ENCODE results near the gene CAMP. TPM values are rescaled to one million over a fixed set of nuclear protein-coding genes. Genes with fewer than 3 reads are reported as not detected.

Gene CAMP
- total RNA-seq, 1 donor from 2014 or later = not detected

GRCh38 chr3:48238531-48239085, 15.3 kb downstream of the CAMP start:
- no peak for DNase-seq
- intact Hi-C loops (cut with micrococcal nuclease) = no loop called here
- Histone ChIP-seq H3K9me3 (replicated peaks) (no peaks in the 10 kb centered on the region), H3K27me3 (ENCODE audit: low read depth) (no peaks in the 10 kb centered on the region), H3K4me1 (peaks cover 24% of the 10 kb centered on the region), H3K4me3 (no peak overlapping the region), H3K36me3 (no peaks in the 10 kb centered on the region), H3K27ac (replicated peaks) (no peak overlapping the region)
- no peak for TF ChIP-seq CTCF (IDR thresholded peaks at IDR 0.05; ENCODE audit: borderline replicate concordance)

GRCh38 chr3:48240000-48240963, 17.0 kb downstream of the CAMP start:
- intact Hi-C loops (cut with micrococcal nuclease) = no loop called here
- no peak for TF ChIP-seq CTCF (IDR thresholded peaks at IDR 0.05; ENCODE audit: borderline replicate concordance)

DNA sequence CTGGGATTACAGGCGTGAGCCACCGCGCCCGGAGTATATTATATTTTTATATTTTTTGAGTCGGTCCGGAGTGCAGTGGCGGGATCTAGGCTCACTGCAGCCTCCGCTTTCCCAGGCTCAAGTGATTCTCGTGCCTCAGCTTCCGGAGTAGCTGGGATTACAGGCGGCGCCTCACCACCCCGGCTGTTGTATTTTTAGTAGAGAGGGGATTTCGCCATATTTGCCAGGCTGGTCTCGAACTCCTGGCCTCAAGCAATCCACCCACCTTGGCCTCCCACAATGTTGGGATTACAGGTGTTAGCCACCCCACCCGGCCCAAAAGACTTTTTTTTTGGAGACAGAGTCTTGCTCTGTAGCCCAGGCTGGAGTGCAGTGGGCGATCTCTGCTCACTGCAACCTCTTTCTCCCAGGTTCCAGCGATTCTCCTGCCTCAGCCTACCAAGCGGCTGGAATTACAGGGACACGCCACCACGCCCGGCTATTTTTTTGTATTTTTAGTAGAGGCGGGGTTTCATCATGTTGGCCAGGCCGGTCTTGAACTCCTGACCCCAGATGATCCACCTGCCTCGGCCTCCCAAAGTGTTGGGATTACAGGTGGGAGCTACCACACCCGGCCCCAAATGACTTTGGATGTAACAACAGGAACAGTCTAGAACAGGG, 18.6 kb downstream of the CAMP start:
- Histone ChIP-seq H3K4me3 (peak overlapping the region; percentile 82), H3K27me3 (ENCODE audit: low read depth) (no peaks in the 10 kb centered on the region), H3K9me3 (replicated peaks) (no peaks in the 10 kb centered on the region), H3K4me1 (peaks cover 24% of the 10 kb centered on the region), H3K36me3 (no peaks in the 10 kb centered on the region), H3K27ac (replicated peaks) (peak overlapping the region; percentile 87)
- TF ChIP-seq CTCF (IDR thresholded peaks at IDR 0.05; ENCODE audit: borderline replicate concordance) = no peak
- intact Hi-C loops (cut with micrococcal nuclease) = no loop called here
- DNase-seq = no peak

More at GRCh38 chr3:48240000-48240963, 17.0 kb downstream of the CAMP start:
- no peaks in the 10 kb centered on the region for H3K9me3 ChIP-seq (replicated peaks)
- no peaks in the 10 kb centered on the region for H3K27me3 ChIP-seq (ENCODE audit: low read depth)
- H3K4me1 ChIP-seq = peaks cover 24% of the 10 kb centered on the region
- H3K4me3 ChIP-seq = peak overlapping the region; percentile 82
- DNase-seq = no peak
- H3K27ac ChIP-seq (replicated peaks) = peak overlapping the region; percentile 87
- H3K36me3 ChIP-seq = no peaks in the 10 kb centered on the region

- DNase-seq = no peak
- Histone ChIP-seq H3K4me3 (no peak overlapping the region), H3K4me1 (peaks cover 32% of the 10 kb centered on the region), H3K36me3 (peaks cover 12% of the 10 kb centered on the region), H3K27me3 (ENCODE audit: low read depth) (no peaks in the 10 kb centered on the region), H3K9me3 (replicated peaks) (no peaks in the 10 kb centered on the region), H3K27ac (replicated peaks) (no peak overlapping the region)
- no peak for TF ChIP-seq CTCF (IDR thresholded peaks at IDR 0.05; ENCODE audit: borderline replicate concordance)
- intact Hi-C loops (cut with micrococcal nuclease) = no loop called here
These were observed 20.6 kb downstream of the CAMP start for GRCh38 chr3:48243886-48244285.

DNA sequence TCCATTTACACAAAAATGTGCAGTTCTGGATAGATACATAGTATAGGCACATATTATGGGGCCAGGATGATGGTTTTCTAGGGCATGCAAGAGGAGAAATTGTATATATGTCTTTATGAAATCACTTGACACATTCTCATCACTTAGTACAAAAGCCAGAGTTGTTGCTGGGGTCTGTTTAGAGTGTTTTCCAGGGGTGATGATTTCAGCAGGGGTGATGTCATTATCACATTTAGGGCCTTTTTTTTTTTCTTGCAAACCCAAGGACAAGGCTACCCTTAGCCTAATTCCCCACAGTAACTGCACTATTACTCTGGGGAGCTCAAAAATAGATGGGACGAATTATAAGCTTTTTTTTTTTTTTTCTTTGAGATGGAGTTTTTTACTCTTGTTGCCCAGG, 21.2 kb downstream of the CAMP start:
- TF ChIP-seq CTCF (IDR thresholded peaks at IDR 0.05; ENCODE audit: borderline replicate concordance) = no peak
- Histone ChIP-seq H3K4me1 (peaks cover 32% of the 10 kb centered on the region), H3K36me3 (peaks cover 17% of the 10 kb centered on the region), H3K4me3 (no peak overlapping the region), H3K9me3 (replicated peaks) (no peaks in the 10 kb centered on the region), H3K27me3 (ENCODE audit: low read depth) (no peaks in the 10 kb centered on the region), H3K27ac (replicated peaks) (no peak overlapping the region)
- intact Hi-C loops (cut with micrococcal nuclease) = no loop called here
- no peak for DNase-seq
